T-helper 22 cell (primary cell): ENCODE results near the gene P4HA1.

Source experiments
- DNase-seq: peaks from one replicate; pipeline ENCODE4 v3.0.0-alpha.2; 2020; ENCODE audit warnings: low read depth

The P4HA1 gene

DNA sequence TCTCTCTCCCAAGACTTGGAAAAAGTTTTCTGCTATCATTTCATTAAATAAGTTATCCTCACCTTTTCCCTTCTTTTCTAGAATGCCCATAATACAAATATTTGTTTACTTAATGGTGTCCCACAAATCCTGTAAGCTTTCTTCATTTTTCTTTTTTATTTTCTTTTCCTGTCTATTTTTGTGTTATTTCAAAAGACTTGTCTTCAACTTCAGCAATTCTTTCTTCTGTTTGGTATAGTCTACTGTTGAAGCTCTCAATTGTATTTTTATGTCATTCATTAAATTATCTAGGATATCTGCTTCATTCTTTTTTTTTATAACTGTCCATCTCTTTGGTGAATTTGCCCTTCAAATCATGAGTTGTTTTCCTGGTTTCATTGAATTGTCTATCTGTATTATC, 117.0 kb downstream of the P4HA1 start:
- DNase-seq, result no peak

DNA sequence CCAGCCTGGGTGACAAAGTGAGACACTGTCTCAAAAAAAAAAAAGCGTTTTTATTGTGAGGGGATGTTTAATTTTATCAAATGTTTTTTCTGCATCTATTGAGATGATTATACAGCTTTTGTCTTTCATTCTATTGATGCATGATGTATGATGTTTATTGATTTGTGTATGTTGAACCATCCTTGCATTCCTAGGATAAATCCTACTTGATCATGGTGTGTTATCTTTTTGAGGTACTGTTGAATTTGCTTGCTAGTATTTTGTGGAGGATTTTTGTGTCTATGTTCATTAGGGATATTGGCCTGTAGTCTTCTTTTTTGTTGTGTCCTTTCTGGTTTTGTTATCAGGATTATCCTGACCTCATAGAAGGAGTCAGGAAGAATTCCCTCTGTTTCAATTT, 119.8 kb downstream of the P4HA1 start:
- no peak for DNase-seq
